HG03378 (cell line): Measurements from ENCODE around the gene LMOD2.

ENCODE experiments used
- ATAC-seq: cut with Tn5 transposase; IDR thresholded peaks from one replicate; pipeline ENCODE4 v1.9.1; 2021; ENCODE audit warnings: mild to moderate bottlenecking, moderate library complexity; ENCODE audit not compliant: unreplicated experiment

LMOD2 gene

GRCh38 chr7:123712619-123713018 lies 57.0 kb downstream of the LMOD2 start:
- ATAC-seq = peak; percentile 43
